Panc1 (cell line): ENCODE measurements around the gene MRAS.

Experiments
- CTCF ChIP-seq: fragments of 450-650 bp; IDR thresholded peaks from 2 replicates; pipeline ENCODE4 v1.5.1; 2017; ENCODE audit warnings: mild to moderate bottlenecking
- POLR2AphosphoS5 ChIP-seq: IDR thresholded peaks from 2 replicates; pipeline ENCODE4 v1.6.1; 2012; ENCODE audit warnings: mild to moderate bottlenecking, low read depth, low read length, moderate library complexity
- TCF7L2 ChIP-seq: IDR thresholded peaks from 2 replicates; pipeline ENCODE4 v1.6.1; 2011; ENCODE audit warnings: mild to moderate bottlenecking, low read depth, low read length, inconsistent platforms

- TF ChIP-seq CTCF = no peak
- TF ChIP-seq POLR2AphosphoS5 = no peak
- TF ChIP-seq TCF7L2 = no peak
These were observed 21.3 kb upstream of the MRAS start for GRCh38 chr3:138326866-138327595.
